T-helper 2 cell treated with Interferon-gamma antibody and Interleukin-4, amounts not matched to agents 100 ng/mL and 5 ng/mL, for 36 hours (primary cell): ENCODE data around the gene PRDM5. TPM values are rescaled to one million over a fixed set of nuclear protein-coding genes. Genes with fewer than 3 reads are reported as not detected.
"Not testable (repeated sequence)": the region's sequence is repeated elsewhere in the genome, so short reads cannot be mapped to it uniquely, and the experiment has no call there.

Experiments used
- intact Hi-C: fragments of 100-400 bp; cut with micrococcal nuclease; formaldehyde crosslinking; loops from one replicate; pipeline ENCODE4 v1.15.1; 2023
- total RNA-seq: library from RNA; stranded (reverse); gene quantifications from 2 replicates; pipeline ENCODE4 v1.2.3, GENCODE V29; 2022

PRDM5 gene
- total RNA-seq, 1 donor from 2014 or later, result not detected

DNA sequence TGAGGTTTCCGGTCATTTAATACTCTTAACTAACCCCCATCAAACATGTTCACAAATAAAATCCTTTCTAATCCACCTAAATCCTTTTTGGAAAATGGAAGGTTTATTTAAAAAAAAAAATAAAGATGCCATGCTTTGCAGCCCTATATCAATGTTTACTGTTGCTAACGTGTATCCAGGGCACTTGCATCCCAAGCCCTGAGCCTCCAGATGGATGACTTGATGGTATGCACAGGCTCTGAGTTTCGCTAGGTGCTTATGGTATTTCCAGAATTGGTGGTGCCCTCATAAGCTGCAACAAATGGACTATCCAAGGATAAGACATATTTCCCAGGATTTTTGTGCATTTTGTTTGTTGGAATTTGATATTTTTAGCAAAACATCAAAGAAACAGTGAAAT is 257.7 kb downstream of the PRDM5 start:
- intact Hi-C loops, result no loop called here

GRCh38 chr4:120659616-120660170 is 262.8 kb downstream of the PRDM5 start:
- intact Hi-C loops, result no loop called here

DNA sequence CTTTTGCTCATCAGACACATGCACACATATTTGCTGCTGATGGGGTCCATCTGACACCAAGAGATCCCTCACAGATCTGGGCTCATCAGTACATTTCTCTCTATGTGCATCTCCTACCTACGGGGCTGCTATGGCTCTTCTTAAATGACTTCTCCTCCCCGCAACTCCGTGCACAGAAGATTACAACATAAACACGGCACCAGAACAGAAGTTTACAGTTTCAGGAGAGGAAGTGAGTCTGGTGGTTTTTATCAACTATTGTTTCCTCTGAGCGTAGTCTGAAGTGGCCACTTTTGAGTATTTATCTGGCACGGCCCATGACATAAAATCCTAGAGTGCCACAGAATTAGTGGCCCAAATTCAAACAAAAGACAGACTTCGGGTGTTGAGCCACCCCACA is 263.8 kb downstream of the PRDM5 start:
- intact Hi-C loops, result no loop called here

- intact Hi-C loops, result no loop called here
Observed at GRCh38 chr4:120653804-120654573, 268.5 kb downstream of the PRDM5 start.

- intact Hi-C loops, result not testable (repeated sequence)
Observed at GRCh38 chr4:120648336-120648735, 274.2 kb downstream of the PRDM5 start.

Other genes starting within 250 kb of the PRDM5 start
- not detected in 2 replicates for gene NDNF, start 149.8 kb upstream of the PRDM5 start, total RNA-seq
- gene TNIP3, start 241.6 kb upstream of the PRDM5 start, total RNA-seq, result 0.34 and 0.93 TPM in 2 replicates